ENCODE results near the gene URI1.

DNA sequence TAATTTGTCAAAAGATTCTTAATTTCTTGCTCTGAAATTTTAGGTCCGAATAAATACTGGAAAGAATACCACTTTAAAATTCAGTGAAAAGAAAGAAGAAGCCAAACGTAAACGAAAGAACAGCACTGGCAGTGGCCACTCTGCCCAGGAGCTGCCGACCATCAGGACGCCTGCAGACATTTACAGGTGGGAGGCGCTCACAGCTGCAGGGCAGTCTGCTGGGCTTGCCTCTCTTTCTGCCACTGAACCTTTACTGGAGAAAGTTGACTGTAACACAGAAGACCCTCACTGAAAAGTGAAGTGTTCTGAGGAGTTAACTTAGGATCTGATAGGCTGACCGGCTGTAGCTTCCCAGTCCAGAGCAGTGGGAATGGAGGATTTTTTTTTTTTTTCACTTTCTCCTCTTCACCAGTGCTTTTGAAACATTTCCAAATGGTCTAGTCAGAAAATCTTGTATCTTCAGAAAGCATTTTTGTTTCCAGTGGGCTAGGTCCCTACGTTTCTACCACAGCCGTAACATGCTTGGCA is 69.1 kb downstream of the URI1 start:
- TF ChIP-seq, protein P1, sequence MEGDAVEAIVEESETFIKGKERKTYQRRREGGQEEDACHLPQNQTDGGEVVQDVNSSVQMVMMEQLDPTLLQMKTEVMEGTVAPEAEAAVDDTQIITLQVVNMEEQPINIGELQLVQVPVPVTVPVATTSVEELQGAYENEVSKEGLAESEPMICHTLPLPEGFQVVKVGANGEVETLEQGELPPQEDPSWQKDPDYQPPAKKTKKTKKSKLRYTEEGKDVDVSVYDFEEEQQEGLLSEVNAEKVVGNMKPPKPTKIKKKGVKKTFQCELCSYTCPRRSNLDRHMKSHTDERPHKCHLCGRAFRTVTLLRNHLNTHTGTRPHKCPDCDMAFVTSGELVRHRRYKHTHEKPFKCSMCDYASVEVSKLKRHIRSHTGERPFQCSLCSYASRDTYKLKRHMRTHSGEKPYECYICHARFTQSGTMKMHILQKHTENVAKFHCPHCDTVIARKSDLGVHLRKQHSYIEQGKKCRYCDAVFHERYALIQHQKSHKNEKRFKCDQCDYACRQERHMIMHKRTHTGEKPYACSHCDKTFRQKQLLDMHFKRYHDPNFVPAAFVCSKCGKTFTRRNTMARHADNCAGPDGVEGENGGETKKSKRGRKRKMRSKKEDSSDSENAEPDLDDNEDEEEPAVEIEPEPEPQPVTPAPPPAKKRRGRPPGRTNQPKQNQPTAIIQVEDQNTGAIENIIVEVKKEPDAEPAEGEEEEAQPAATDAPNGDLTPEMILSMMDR (IDR thresholded peaks at IDR 0.05; ENCODE audit: borderline replicate concordance, extremely low read depth, low read length, poor library complexity, severe bottlenecking) = no peak
- TF ChIP-seq EZH2 (IDR thresholded peaks at IDR 0.05; ENCODE audit: borderline replicate concordance, low read depth, low read length, severe bottlenecking) = no peak
